ENCODE results near the gene NXPE3.

Gene NXPE3

GRCh38 chr3:101810022-101810418 is 31.0 kb downstream of the NXPE3 start:
- Mint-ChIP-seq H3K9me3 (no peaks in the 10 kb centered on the region), H3K27me3 (no peaks in the 10 kb centered on the region), H3K36me3 (ENCODE audit: low read depth) (peaks cover 17% of the 10 kb centered on the region), H3K4me1 (ENCODE audit: low read depth) (peaks cover 10% of the 10 kb centered on the region), H3K27ac (no peak overlapping the region), H3K4me3 (no peak overlapping the region)
- intact Hi-C loops (cut with micrococcal nuclease) = no loop called here

GRCh38 chr3:101811875-101812274 is 32.9 kb downstream of the NXPE3 start:
- Mint-ChIP-seq H3K4me1 (ENCODE audit: low read depth) (peaks cover 24% of the 10 kb centered on the region), H3K4me3 (no peak overlapping the region), H3K36me3 (ENCODE audit: low read depth) (peaks cover 6% of the 10 kb centered on the region), H3K27ac (no peak overlapping the region), H3K9me3 (no peaks in the 10 kb centered on the region), H3K27me3 (no peaks in the 10 kb centered on the region)
- intact Hi-C loops (cut with micrococcal nuclease) = no loop called here

GRCh38 chr3:101812895-101813294 is 33.9 kb downstream of the NXPE3 start:
- H3K27ac Mint-ChIP-seq = no peak overlapping the region

GRCh38 chr3:101813817-101814440 is 34.9 kb downstream of the NXPE3 start:
- peaks cover 8% of the 10 kb centered on the region for H3K36me3 Mint-ChIP-seq (ENCODE audit: low read depth)
- no peak overlapping the region for H3K4me3 Mint-ChIP-seq
- H3K27me3 Mint-ChIP-seq = no peaks in the 10 kb centered on the region
- no peak overlapping the region for H3K27ac Mint-ChIP-seq
- intact Hi-C loops (cut with micrococcal nuclease) = no loop called here
- H3K9me3 Mint-ChIP-seq = no peaks in the 10 kb centered on the region
- H3K4me1 Mint-ChIP-seq (ENCODE audit: low read depth) = peaks cover 27% of the 10 kb centered on the region

More at GRCh38 chr3:101812895-101813294, 33.9 kb downstream of the NXPE3 start:
- Mint-ChIP-seq H3K4me1 (ENCODE audit: low read depth) (peaks cover 24% of the 10 kb centered on the region), H3K36me3 (ENCODE audit: low read depth) (peaks cover 8% of the 10 kb centered on the region), H3K4me3 (no peak overlapping the region), H3K9me3 (no peaks in the 10 kb centered on the region), H3K27me3 (no peaks in the 10 kb centered on the region)
- intact Hi-C loops (cut with micrococcal nuclease) = no loop called here

- Mint-ChIP-seq H3K4me3 (no peak overlapping the region), H3K27ac (no peak overlapping the region), H3K27me3 (no peaks in the 10 kb centered on the region), H3K36me3 (ENCODE audit: low read depth) (peaks cover 13% of the 10 kb centered on the region), H3K4me1 (ENCODE audit: low read depth) (peaks cover 27% of the 10 kb centered on the region), H3K9me3 (no peaks in the 10 kb centered on the region)
- intact Hi-C loops (cut with micrococcal nuclease) = loop anchor here (5.0 kb wide), 2 partner anchors 37 to 207 kb away; no protein-coding TSS in a partner anchor
These were observed 35.8 kb downstream of the NXPE3 start for GRCh38 chr3:101814835-101815234.

- intact Hi-C loops (cut with micrococcal nuclease) = loop anchor here (5.0 kb wide), 2 partner anchors 36 to 206 kb away; no protein-coding TSS in a partner anchor
- H3K27me3 Mint-ChIP-seq = no peaks in the 10 kb centered on the region
- no peak overlapping the region for H3K27ac Mint-ChIP-seq
- H3K4me1 Mint-ChIP-seq (ENCODE audit: low read depth) = peaks cover 34% of the 10 kb centered on the region
- no peaks in the 10 kb centered on the region for H3K9me3 Mint-ChIP-seq
- H3K4me3 Mint-ChIP-seq = no peak overlapping the region
- H3K36me3 Mint-ChIP-seq (ENCODE audit: low read depth) = peaks cover 24% of the 10 kb centered on the region
These were observed 37.5 kb downstream of the NXPE3 start for GRCh38 chr3:101816215-101817149.

GRCh38 chr3:101817992-101818391 is 39.0 kb downstream of the NXPE3 start:
- Mint-ChIP-seq H3K9me3 (no peaks in the 10 kb centered on the region), H3K4me1 (ENCODE audit: low read depth) (peaks cover 34% of the 10 kb centered on the region), H3K27me3 (no peaks in the 10 kb centered on the region), H3K36me3 (ENCODE audit: low read depth) (peaks cover 37% of the 10 kb centered on the region), H3K27ac (no peak overlapping the region), H3K4me3 (no peak overlapping the region)
- intact Hi-C loops (cut with micrococcal nuclease) = loop anchor here (5.0 kb wide), 2 partner anchors 34 to 204 kb away; no protein-coding TSS in a partner anchor

GRCh38 chr3:101819649-101820206 is 40.7 kb downstream of the NXPE3 start:
- Mint-ChIP-seq H3K4me3 (no peak overlapping the region), H3K36me3 (ENCODE audit: low read depth) (peaks cover 42% of the 10 kb centered on the region), H3K27ac (no peak overlapping the region), H3K27me3 (no peaks in the 10 kb centered on the region), H3K4me1 (ENCODE audit: low read depth) (peaks cover 34% of the 10 kb centered on the region), H3K9me3 (no peaks in the 10 kb centered on the region)
- intact Hi-C loops (cut with micrococcal nuclease) = loop anchor here (5.0 kb wide), 2 partner anchors 33 to 203 kb away; no protein-coding TSS in a partner anchor

- H3K36me3 Mint-ChIP-seq (ENCODE audit: low read depth) = peaks cover 44% of the 10 kb centered on the region
- no peak overlapping the region for H3K27ac Mint-ChIP-seq
These were observed 42.5 kb downstream of the NXPE3 start for GRCh38 chr3:101821503-101821902.

GRCh38 chr3:101823525-101823924 is 44.5 kb downstream of the NXPE3 start:
- Mint-ChIP-seq H3K4me1 (ENCODE audit: low read depth) (peaks cover 27% of the 10 kb centered on the region), H3K27ac (no peak overlapping the region), H3K9me3 (no peaks in the 10 kb centered on the region), H3K4me3 (no peak overlapping the region), H3K36me3 (ENCODE audit: low read depth) (peaks cover 36% of the 10 kb centered on the region), H3K27me3 (no peaks in the 10 kb centered on the region)
- intact Hi-C loops (cut with micrococcal nuclease) = no loop called here

More at GRCh38 chr3:101821503-101821902, 42.5 kb downstream of the NXPE3 start:
- intact Hi-C loops (cut with micrococcal nuclease) = no loop called here
- no peaks in the 10 kb centered on the region for H3K9me3 Mint-ChIP-seq
- peaks cover 25% of the 10 kb centered on the region for H3K4me1 Mint-ChIP-seq (ENCODE audit: low read depth)
- no peak overlapping the region for H3K4me3 Mint-ChIP-seq
- no peaks in the 10 kb centered on the region for H3K27me3 Mint-ChIP-seq

- H3K27me3 Mint-ChIP-seq = no peaks in the 10 kb centered on the region
- H3K4me1 Mint-ChIP-seq (ENCODE audit: low read depth) = peaks cover 29% of the 10 kb centered on the region
- no peaks in the 10 kb centered on the region for H3K9me3 Mint-ChIP-seq
- peaks cover 31% of the 10 kb centered on the region for H3K36me3 Mint-ChIP-seq (ENCODE audit: low read depth)
- H3K4me3 Mint-ChIP-seq = no peak overlapping the region
- intact Hi-C loops (cut with micrococcal nuclease) = no loop called here
- no peak overlapping the region for H3K27ac Mint-ChIP-seq
These were observed 45.7 kb downstream of the NXPE3 start for GRCh38 chr3:101824702-101825101.

GRCh38 chr3:101825904-101826445 is 47.0 kb downstream of the NXPE3 start:
- H3K27ac Mint-ChIP-seq = peak overlapping the region; percentile 94
- no peak overlapping the region for H3K4me3 Mint-ChIP-seq
- no peaks in the 10 kb centered on the region for H3K9me3 Mint-ChIP-seq
- H3K4me1 Mint-ChIP-seq (ENCODE audit: low read depth) = peaks cover 30% of the 10 kb centered on the region
- intact Hi-C loops (cut with micrococcal nuclease) = loop anchor here (2.0 kb wide), 1 partner anchor 23 kb away; the partner anchor contains the start of gene NFKBIZ
- H3K27me3 Mint-ChIP-seq = no peaks in the 10 kb centered on the region
- H3K36me3 Mint-ChIP-seq (ENCODE audit: low read depth) = peaks cover 24% of the 10 kb centered on the region

- peak overlapping the region; percentile 85 for H3K4me3 Mint-ChIP-seq
- intact Hi-C loops (cut with micrococcal nuclease) = loop anchor here (2.0 kb wide), 1 partner anchor 21 kb away; the partner anchor contains the start of gene NFKBIZ
These were observed 48.5 kb downstream of the NXPE3 start for GRCh38 chr3:101827211-101828174.

More at GRCh38 chr3:101827211-101828174, 48.5 kb downstream of the NXPE3 start:
- H3K27ac Mint-ChIP-seq = peak overlapping the region; percentile 94
- H3K36me3 Mint-ChIP-seq (ENCODE audit: low read depth) = peaks cover 9% of the 10 kb centered on the region
- H3K27me3 Mint-ChIP-seq = no peaks in the 10 kb centered on the region
- H3K9me3 Mint-ChIP-seq = no peaks in the 10 kb centered on the region
- H3K4me1 Mint-ChIP-seq (ENCODE audit: low read depth) = peaks cover 39% of the 10 kb centered on the region

Measured in dendritic cell treated with granulocyte-macrophage colony-stimulating factor and Interleukin-4, amounts not matched to agents 40 ng/mL and 50 ng/mL, for 4 days (primary cell).